OCI-LY1 (cell line): ENCODE data around the gene SEPTIN5.

Experiments used
- H2AFZ ChIP-seq: fragments of 200-600 bp; sonication (generic), shearing (Covaris generic); 2 replicates; pipeline ENCODE4 v1.6.0; 2014; ENCODE audit warnings: antibody characterized with exemption, mild to moderate bottlenecking, low read length
- H3F3A ChIP-seq: fragments of 200-600 bp; sonication (generic), shearing (Covaris generic); 2 replicates; pipeline ENCODE4 v1.6.0; 2014; ENCODE audit warnings: mild to moderate bottlenecking, antibody characterized with exemption, low read length, moderate library complexity; ENCODE audit not compliant: insufficient read depth
- H3K27ac ChIP-seq: fragments of 200-600 bp; sonication (generic); 2 replicates; pipeline ENCODE4 v1.5.1; 2014; ENCODE audit warnings: low read length, mixed run types, mild to moderate bottlenecking, low read depth; ENCODE audit not compliant: poor library complexity, severe bottlenecking
- H3K27me3 ChIP-seq: fragments of 200-600 bp; sonication (generic); 2 replicates; pipeline ENCODE4 v1.6.0; 2014; ENCODE audit warnings: antibody characterized with exemption, mild to moderate bottlenecking, low read length, moderate library complexity; ENCODE audit not compliant: insufficient read depth
- H3K36me3 ChIP-seq: fragments of 200-600 bp; sonication (generic); 2 replicates; pipeline ENCODE4 v1.6.1; 2014; ENCODE audit warnings: mild to moderate bottlenecking, antibody characterized with exemption, low read length, moderate library complexity, mixed read lengths; ENCODE audit not compliant: insufficient read depth
- H3K4me1 ChIP-seq: fragments of 200-600 bp; sonication (generic); 2 replicates; pipeline ENCODE4 v1.5.1; 2014; ENCODE audit warnings: mild to moderate bottlenecking, low read length, moderate library complexity; ENCODE audit not compliant: insufficient read depth, severe bottlenecking
- H3K4me2 ChIP-seq: fragments of 200-600 bp; sonication (generic), shearing (Covaris generic); 2 replicates; pipeline ENCODE4 v1.6.1; 2014; ENCODE audit warnings: low read length
- H3K4me3 ChIP-seq: fragments of 200-600 bp; sonication (generic); 2 replicates; pipeline ENCODE4 v1.5.1; 2014; ENCODE audit warnings: low read length, low read depth, mild to moderate bottlenecking, mixed read lengths; ENCODE audit not compliant: poor library complexity, severe bottlenecking
- H3K79me2 ChIP-seq: fragments of 200-600 bp; shearing (Covaris generic); 2 replicates; pipeline ENCODE4 v1.6.1; 2016; ENCODE audit warnings: mixed run types, low read length, mixed read lengths; ENCODE audit not compliant: insufficient read depth
- H3K9ac ChIP-seq: fragments of 200-600 bp; sonication (generic), shearing (Covaris generic); 2 replicates; pipeline ENCODE4 v1.6.1; 2014; ENCODE audit warnings: mild to moderate bottlenecking, low read length, mixed read lengths
- H3K9me2 ChIP-seq: fragments of 200-600 bp; sonication (generic), shearing (Covaris generic); 2 replicates; pipeline ENCODE4 v1.6.1; 2014; ENCODE audit warnings: low read depth, mild to moderate bottlenecking, low read length, mixed read lengths
- H3K9me3 ChIP-seq: fragments of 200-600 bp; shearing (Covaris generic); 2 replicates; pipeline ENCODE4 v1.6.1; 2014; ENCODE audit warnings: low read length, mixed read lengths
- H4K20me1 ChIP-seq: fragments of 200-600 bp; sonication (generic), shearing (Covaris generic); 2 replicates; pipeline ENCODE4 v1.6.0; 2016; ENCODE audit warnings: mild to moderate bottlenecking, low read length; ENCODE audit not compliant: insufficient read depth
- CTCF ChIP-seq: fragments of 200-600 bp; sonication (generic), shearing (Covaris generic); IDR thresholded peaks from 2 replicates; pipeline ENCODE4 v1.5.1; 2017; ENCODE audit warnings: mild to moderate bottlenecking, antibody characterized with exemption, low read length, moderate library complexity, mixed read lengths
- EZH2 ChIP-seq: fragments of 200-600 bp; sonication (generic), shearing (Covaris generic); IDR thresholded peaks from 2 replicates; pipeline ENCODE4 v1.8.0; 2017; ENCODE audit warnings: borderline replicate concordance, mixed run types, mild to moderate bottlenecking, antibody characterized with exemption, low read length, moderate library complexity, mixed read lengths

SEPTIN5 gene

GRCh38 chr22:19770349-19771220, 56.3 kb downstream of the SEPTIN5 start:
- Histone ChIP-seq H3F3A (no peaks in the 10 kb centered on the region), H3K9me3 (no peaks in the 10 kb centered on the region), H3K27me3 (no peaks in the 10 kb centered on the region; the same call in 1 of the 2 replicates), H3K9ac (no peak overlapping the region), H3K4me2 (no peak overlapping the region), H3K4me1 (peaks cover 25% of the 10 kb centered on the region), H3K36me3 (no peaks in the 10 kb centered on the region), H4K20me1 (no peaks in the 10 kb centered on the region), H2AFZ (no peak overlapping the region), H3K9me2 (no peaks in the 10 kb centered on the region), H3K79me2 (no peaks in the 10 kb centered on the region), H3K4me3 (no peak overlapping the region), H3K27ac (no peak overlapping the region)
- TF ChIP-seq EZH2: no peak
- no peak for TF ChIP-seq CTCF

GRCh38 chr22:19772422-19772672, 58.0 kb downstream of the SEPTIN5 start:
- no peak overlapping the region for H3K9ac ChIP-seq

More at GRCh38 chr22:19772422-19772672, 58.0 kb downstream of the SEPTIN5 start:
- TF ChIP-seq CTCF (no peak), EZH2 (no peak)
- Histone ChIP-seq H3K9me2 (no peaks in the 10 kb centered on the region), H3K79me2 (no peaks in the 10 kb centered on the region), H3K4me2 (no peak overlapping the region), H3K27me3 (no peaks in the 10 kb centered on the region; the same call in 1 of the 2 replicates), H3F3A (no peaks in the 10 kb centered on the region), H3K4me1 (peaks cover 25% of the 10 kb centered on the region), H4K20me1 (no peaks in the 10 kb centered on the region), H2AFZ (no peak overlapping the region), H3K9me3 (no peaks in the 10 kb centered on the region), H3K36me3 (no peaks in the 10 kb centered on the region), H3K27ac (no peak overlapping the region), H3K4me3 (no peak overlapping the region)
